Measurements from ENCODE around the gene SYCP2L. TPM values are rescaled to one million over a fixed set of nuclear protein-coding genes. Genes with fewer than 3 reads are reported as not detected.

Gene SYCP2L
- total and polyA plus RNA-seq, 2 of the 8 experiments (the other 6 are each of a cell fraction or from before 2014, with no cell fraction given) = 1.7 to 4.2 TPM

DNA sequence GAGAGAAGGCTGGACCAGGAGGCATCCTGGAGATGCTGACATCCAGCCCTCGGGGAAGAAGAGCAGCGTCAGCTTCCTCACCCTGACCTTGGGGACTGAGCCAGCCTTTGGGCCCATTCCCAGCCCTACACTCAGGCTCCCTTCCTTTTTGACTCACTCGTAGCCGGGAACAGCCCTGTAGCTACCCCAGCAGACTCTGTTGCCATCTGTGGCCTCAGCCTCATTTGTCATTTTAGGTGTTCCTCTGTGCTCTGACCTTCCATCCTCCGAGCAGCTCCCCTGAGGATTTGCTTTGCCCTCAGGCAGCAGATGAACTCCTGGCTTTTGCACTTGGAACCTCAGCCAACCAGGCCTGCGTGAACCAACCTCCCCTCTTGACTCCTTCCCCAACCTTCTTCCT lies 89.7 kb downstream of the SYCP2L start:
- Histone ChIP-seq H3K4me1 (replicated peaks in 1 of 4; ENCODE audit: control insufficient read depth in 3 of 4, insufficient read depth in 4 of 4, low read length in 3 of 4) (peaks cover 0 to 3% (median under 1%) of the 10 kb centered on the region in 4 experiments; a peak in 2 of 7 replicates), H3K79me2 (ENCODE audit: control insufficient read depth in 1 of 2, insufficient read depth in 2 of 2, low read length in 2 of 2) (no peaks in the 10 kb centered on the region), H3K4ac (replicated peaks; ENCODE audit: insufficient read length, low read depth, low read length) (no peak overlapping the region), H3K79me1 (ENCODE audit: low read depth, low read length) (no peaks in the 10 kb centered on the region), H4K5ac (ENCODE audit: insufficient read length, low read depth, low read length) (no peak overlapping the region), H4K20me1 (replicated peaks in 1 of 2; ENCODE audit: control insufficient read depth in 1 of 2, insufficient read depth in 2 of 2, low read length in 2 of 2) (no peaks in the 10 kb centered on the region), H3K4me2 (ENCODE audit: insufficient read depth in 1 of 2, low read depth in 2 of 2, low read length in 2 of 2) (no peak overlapping the region), H2AFZ (ENCODE audit: low read length) (no peak overlapping the region), H2AK5ac (ENCODE audit: low read depth, low read length) (no peak overlapping the region), H3K27me3 (replicated peaks in 1 of 4; ENCODE audit: control insufficient read depth in 3 of 4, extremely low read depth in 1 of 4, insufficient read depth in 3 of 4, low read length in 3 of 4) (no peaks in the 10 kb centered on the region), H3K23me2 (ENCODE audit: low read depth, low read length) (no peaks in the 10 kb centered on the region), H3K18ac (ENCODE audit: extremely low read depth, low read length) (no peak overlapping the region), H3K9me3 (ENCODE audit: insufficient read depth in 2 of 2, low read depth in 1 of 2, low read length in 1 of 2) (no peaks in the 10 kb centered on the region), H2BK12ac (ENCODE audit: low read depth, low read length) (no peak overlapping the region), H3K4me3 (ENCODE audit: extremely low read depth in 1 of 4, insufficient read depth in 2 of 4, low read depth in 3 of 4, low read length in 4 of 4) (no peak overlapping the region), H2BK15ac (ENCODE audit: low read length) (no peak overlapping the region), H4K91ac (replicated peaks; ENCODE audit: insufficient read length, low read length) (no peak overlapping the region), H3K36me3 (ENCODE audit: control insufficient read depth in 2 of 4, insufficient read depth in 4 of 4, low read length in 3 of 4) (no peaks in the 10 kb centered on the region), H4K8ac (ENCODE audit: extremely low read depth, insufficient read depth, low read length) (no peak overlapping the region; the same call in 1 of the 2 replicates), H3K56ac (replicated peaks; ENCODE audit: insufficient read length, low read depth, low read length) (no peak overlapping the region), H3K27ac (ENCODE audit: low read depth, low read length) (no peak overlapping the region), H2BK120ac (replicated peaks; ENCODE audit: low read depth, low read length) (no peak overlapping the region), H3K14ac (ENCODE audit: insufficient read length) (no peak overlapping the region), H2BK5ac (ENCODE audit: low read depth, low read length) (no peak overlapping the region), H3K9ac (replicated peaks in 1 of 4; ENCODE audit: extremely low read depth in 1 of 4, low read depth in 3 of 4, low read length in 3 of 4) (no peak overlapping the region), H3K23ac (ENCODE audit: insufficient read length) (no peak overlapping the region), H2BK20ac (ENCODE audit: low read length) (no peak overlapping the region)
- WGBS, 2 experiments (ENCODE audit: extremely low coverage in 1 of 2, insufficient coverage in 1 of 2, insufficient read length in 1 of 2, insufficient replicate concordance in 2 of 2, low coverage in 1 of 2, low lambda C conversion rate in 2 of 2, missing lambda C conversion rate in 1 of 2) = 92% methylated on average over 6 of the region's 6 CpGs; no CpG with 5 or more reads in 1 of the 2 experiments
- DNase-seq (ENCODE audit: low read depth in 1 of 2, low spot score in 2 of 2) (no peak), FAIRE-seq (no peak)
- ChIA-PET CTCF (ENCODE audit: partially characterized antibody) (interaction anchor here (1.6 kb wide), 1 partner anchor 61 kb away, joined by 4 read pairs; no protein-coding TSS in a partner anchor), POLR2A (ENCODE audit: partially characterized antibody) (no interaction called here)
- TF ChIP-seq RAD21 (IDR thresholded peaks at IDR 0.05 in 1 of 2, conservative IDR thresholded peaks at IDR 0.05 in 1 of 2; ENCODE audit: low read depth in 2 of 2, low read length in 2 of 2) = no peak
- no peak for TF ChIP-seq SAP30 (IDR thresholded peaks at IDR 0.05; ENCODE audit: insufficient read depth, insufficient replicate concordance, low read length)
- no peak for TF ChIP-seq KDM1A (IDR thresholded peaks at IDR 0.05; ENCODE audit: borderline replicate concordance, low read length)
- no peak for TF ChIP-seq NRF1 (IDR thresholded peaks at IDR 0.05; ENCODE audit: low read depth, low read length)
- TF ChIP-seq PHF8 (conservative IDR thresholded peaks at IDR 0.05; ENCODE audit: low read depth, low read length) = no peak
- TF ChIP-seq, protein P1, sequence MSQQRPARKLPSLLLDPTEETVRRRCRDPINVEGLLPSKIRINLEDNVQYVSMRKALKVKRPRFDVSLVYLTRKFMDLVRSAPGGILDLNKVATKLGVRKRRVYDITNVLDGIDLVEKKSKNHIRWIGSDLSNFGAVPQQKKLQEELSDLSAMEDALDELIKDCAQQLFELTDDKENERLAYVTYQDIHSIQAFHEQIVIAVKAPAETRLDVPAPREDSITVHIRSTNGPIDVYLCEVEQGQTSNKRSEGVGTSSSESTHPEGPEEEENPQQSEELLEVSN (IDR thresholded peaks at IDR 0.05) = no peak
- no peak for TF ChIP-seq RFX5 (IDR thresholded peaks at IDR 0.05; ENCODE audit: borderline replicate concordance, low read depth, low read length)
- no peak for TF ChIP-seq ATF2 (IDR thresholded peaks at IDR 0.05; ENCODE audit: low read length)
- TF ChIP-seq EZH2 (IDR thresholded peaks at IDR 0.05; ENCODE audit: low read depth, low read length, severe bottlenecking) = no peak
- TF ChIP-seq CEBPB (IDR thresholded peaks at IDR 0.05; ENCODE audit: low read depth, low read length) = no peak
- no peak for TF ChIP-seq SIN3A (conservative IDR thresholded peaks at IDR 0.05 in 1 of 2, IDR thresholded peaks at IDR 0.05 in 1 of 2; ENCODE audit: low read depth in 1 of 2, low read length in 2 of 2)
